GM19023 (cell line): ENCODE measurements around the gene ZNF221.
A peak's percentile ranks its signal among the peaks of the same experiment; 100 is the strongest.
"Not testable (repeated sequence)": the region's sequence is repeated elsewhere in the genome, so short reads cannot be mapped to it uniquely, and the experiment has no call there.

ENCODE experiments used
- ATAC-seq: cut with Tn5 transposase; IDR thresholded peaks from one replicate; pipeline ENCODE4 v1.9.1; 2021; ENCODE audit warnings: mild to moderate bottlenecking, moderate library complexity; ENCODE audit not compliant: unreplicated experiment

The ZNF221 gene

GRCh38 chr19:43950834-43951645 lies at the start of gene ZNF221:
Gene ZNF221 (plus strand): TSS chr19:43951228. CDS start chr19:43962727, 11,499 bp downstream.
- ATAC-seq, result peak; percentile 92

GRCh38 chr19:43901395-43902390 lies 49.3 kb upstream of the ZNF221 start:
- peak; percentile 93 for ATAC-seq

DNA sequence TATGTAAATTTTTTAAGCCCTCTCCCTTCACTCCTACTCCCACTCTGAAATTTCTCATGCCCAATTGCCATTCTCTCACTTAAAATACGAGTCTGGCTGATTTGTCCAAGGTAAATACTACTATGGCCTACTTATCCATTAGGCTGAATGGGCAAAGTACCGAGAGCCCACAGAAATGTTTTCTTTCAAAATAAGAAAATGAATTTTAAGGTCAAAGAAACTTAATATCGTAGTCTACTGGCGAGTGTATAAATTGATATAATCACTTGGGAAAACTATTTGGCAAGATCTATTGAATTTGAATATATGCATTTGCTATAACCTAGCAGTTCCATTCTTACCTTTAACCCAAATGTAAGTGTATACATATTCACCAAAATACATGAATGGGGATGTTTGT lies 48.6 kb upstream of the ZNF221 start:
- no peak for ATAC-seq

DNA sequence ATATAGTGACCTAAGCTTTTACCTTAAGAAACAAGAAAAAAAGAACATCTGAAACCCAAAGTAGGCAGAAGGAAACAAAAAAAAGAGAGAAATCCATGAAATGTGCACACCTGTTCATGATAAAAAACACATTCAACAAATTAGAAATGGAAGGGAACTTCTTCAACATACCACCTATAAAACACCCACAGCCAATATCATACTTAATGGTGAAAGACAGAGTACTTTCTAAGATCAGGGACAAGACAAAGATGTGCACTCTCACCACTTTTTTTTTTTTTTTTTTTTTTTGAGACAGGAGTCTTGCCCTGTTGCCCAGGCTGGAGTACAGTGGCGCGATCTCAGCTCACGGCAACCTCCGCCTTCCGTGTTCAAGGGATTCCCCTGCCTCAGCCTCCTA lies 45.1 kb upstream of the ZNF221 start:
- no peak for ATAC-seq

DNA sequence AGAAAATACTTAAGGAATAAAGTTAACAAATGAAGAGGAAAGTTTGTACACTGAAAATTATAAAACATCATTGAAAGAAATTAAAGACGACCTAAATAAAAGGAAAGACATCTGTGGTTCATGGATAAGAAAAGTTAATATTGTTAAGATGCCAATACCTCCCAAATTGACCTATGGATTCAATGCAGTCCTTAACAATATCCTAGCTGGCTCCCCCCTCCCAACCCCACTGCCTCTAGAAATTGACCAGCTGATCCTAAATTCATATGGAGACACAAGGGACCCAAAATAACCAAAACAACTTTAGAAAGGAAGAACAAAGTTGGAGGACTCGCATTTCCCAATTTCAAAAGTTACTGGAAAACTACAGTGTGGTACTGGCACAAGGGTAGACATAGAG lies 44.3 kb upstream of the ZNF221 start:
- ATAC-seq, result no peak

GRCh38 chr19:43908659-43909058 lies 42.4 kb upstream of the ZNF221 start:
- ATAC-seq, result no peak

- no peak for ATAC-seq
Observed at GRCh38 chr19:43910884-43911283, 40.1 kb upstream of the ZNF221 start.

- no peak for ATAC-seq
Observed at GRCh38 chr19:43913383-43913782, 37.6 kb upstream of the ZNF221 start.

DNA sequence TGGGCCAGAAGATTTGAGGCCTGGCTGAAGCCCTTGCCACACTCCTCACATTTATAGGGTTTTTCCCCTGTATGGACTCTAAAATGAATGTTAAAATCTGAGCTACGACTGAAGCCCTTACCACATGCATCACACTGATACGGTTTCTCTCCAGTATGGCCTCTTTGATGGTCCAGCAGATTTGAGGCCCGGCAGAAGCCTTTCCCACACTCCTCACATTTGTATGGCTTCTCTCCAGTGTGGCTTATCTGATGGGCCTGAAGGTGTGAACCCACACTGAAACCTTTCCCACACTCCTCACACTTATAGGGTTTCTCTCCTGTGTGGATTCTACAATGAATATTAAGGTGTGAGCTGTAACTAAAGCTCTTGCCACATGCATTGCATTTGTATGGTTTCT lies 37.0 kb upstream of the ZNF221 start:
- no peak for ATAC-seq

- ATAC-seq, result no peak
Observed at GRCh38 chr19:43923875-43924274, 27.2 kb upstream of the ZNF221 start.

GRCh38 chr19:43928820-43929219 lies 22.2 kb upstream of the ZNF221 start:
- no peak for ATAC-seq

DNA sequence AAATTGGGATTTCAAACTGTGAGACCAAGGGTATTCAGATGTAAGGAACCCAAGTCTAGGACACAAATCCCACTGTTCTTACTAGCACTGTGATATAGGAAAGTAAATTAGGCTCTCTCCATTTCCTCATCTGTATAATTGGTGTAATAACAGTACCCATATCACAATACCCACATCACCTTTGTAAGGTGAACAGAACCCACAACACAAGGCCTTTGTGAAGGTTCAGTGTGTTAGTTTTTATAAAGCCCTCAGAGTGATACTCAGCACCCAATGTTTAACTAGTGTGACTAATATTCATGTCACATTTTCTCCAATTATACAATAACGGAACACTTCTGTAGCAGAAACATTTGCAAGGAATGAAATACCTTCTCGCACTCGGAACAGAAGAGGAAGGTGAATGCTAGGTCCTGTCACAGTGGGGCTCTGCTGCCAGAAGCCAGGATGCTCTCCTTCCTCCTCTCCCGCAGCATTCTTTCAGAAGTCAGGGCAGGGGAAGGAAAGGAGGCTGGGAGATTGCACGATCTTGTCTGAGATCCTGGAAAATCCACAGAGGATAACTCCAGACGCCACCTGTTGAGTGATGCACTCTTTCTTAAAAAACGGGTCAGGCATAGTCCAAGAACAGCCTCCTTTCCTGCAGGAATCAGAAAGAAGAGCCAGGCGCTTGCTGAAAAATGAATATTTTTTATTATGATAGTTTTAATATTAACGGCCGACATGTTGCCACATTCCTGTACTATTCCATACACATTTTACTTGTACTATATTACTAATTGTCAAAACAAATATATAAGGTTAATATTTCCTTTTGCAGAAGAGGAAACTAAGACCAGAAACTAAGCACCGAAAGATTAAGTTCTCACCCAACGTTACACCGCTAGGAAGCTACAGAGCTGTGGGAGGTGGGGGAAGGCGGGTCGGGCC lies 16.7 kb upstream of the ZNF221 start:
- ATAC-seq, result no peak

- peak; percentile 96 for ATAC-seq
Observed at GRCh38 chr19:43934985-43935708, 15.9 kb upstream of the ZNF221 start, which contains the start of gene ZNF45. Gene ZNF45 (minus strand): TSS chr19:43935282. CDS start chr19:43922185, 13,097 bp downstream.

GRCh38 chr19:43936188-43936587 lies 14.8 kb upstream of the ZNF221 start:
- ATAC-seq, result no peak

DNA sequence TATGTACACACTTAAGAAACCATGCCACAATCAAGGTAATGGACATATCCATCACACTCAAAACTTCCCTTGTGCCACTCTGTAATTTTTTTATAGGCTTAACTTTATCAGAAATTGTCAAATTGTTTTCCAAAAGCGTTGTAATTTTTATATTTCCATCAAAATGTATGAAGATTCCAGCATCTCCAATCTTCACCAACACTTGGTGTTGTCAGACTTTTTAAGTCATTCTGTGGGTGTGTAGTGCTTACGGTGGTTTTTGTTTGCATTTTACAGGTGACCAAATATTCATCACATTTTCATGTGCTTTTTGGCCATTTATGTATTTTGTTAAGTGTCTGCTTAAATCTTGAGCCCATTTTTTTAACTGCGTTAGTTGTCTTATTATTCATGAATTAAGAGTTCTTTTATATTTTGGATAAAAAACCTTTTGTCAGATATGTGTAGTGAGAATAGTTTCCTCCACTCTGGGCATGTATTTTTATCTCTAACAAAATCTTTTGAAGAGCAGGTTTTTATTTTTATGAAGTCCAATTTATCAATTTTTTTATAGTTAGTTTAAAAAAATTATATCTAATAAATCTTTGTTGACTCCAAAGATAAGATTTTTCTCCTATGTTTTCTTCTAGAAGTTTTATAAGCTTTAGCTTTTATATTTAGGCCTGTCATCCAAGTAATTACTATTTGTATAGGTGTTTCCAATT lies 11.3 kb upstream of the ZNF221 start:
- no peak for ATAC-seq

DNA sequence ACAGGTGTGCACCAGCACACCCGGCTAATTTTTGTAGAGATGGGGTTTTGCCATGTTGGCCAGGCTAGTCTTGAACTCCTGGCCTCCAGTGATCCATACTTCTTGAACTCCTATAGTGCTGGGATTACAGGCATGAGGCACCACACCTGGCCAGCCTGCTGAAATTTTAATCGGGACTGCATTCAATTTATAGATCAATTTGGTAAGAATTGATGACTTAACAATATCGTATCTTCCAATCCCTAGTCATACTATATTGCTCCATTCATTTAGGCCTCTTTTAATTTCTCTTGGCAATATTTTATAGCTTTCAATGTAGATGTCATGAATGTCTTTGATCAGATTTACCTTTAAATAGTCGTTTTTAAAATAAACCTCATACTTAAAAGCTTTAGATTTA lies 10.3 kb upstream of the ZNF221 start:
- no peak for ATAC-seq

GRCh38 chr19:43941209-43941608 lies 9.8 kb upstream of the ZNF221 start:
- no peak for ATAC-seq

DNA sequence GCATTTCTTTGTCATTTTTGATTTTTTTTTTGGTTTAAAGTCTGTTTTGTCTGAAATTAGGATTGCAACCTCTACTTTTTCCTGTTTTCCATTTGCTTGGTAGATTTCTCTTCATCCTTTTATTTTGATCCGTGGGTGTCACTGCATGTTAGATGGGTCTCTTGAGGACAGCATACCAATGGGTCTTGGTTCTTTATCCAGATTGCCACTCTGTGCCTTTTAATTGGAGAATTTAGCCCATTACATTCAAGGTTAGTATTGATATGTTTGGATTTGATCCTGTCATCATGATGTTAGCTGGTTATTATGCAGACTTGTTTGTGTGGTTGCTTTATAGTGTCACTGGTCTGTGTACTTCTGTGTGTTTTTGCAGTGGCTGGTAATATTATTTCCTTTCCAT lies 3.6 kb upstream of the ZNF221 start:
- not testable (repeated sequence) for ATAC-seq

DNA sequence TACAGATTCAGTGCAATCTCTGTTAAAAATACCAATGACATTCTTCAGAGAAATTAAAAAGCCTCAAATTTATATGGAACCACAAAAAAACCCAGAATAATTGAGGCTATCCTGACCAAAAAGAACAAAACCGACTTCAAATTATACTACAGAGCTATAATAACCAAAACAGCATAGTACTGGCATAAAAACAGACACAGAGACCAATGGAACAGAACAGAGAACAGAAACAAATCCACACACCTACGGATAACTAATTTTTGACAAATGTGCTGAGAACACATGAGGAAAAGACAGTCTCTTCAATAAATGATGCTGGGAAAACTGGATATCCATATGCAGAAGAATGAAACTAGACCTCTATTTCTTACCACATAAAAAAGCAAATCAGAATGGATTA lies 1.2 kb upstream of the ZNF221 start:
- ATAC-seq, result not testable (repeated sequence)
